Lung (tissue), 12 donors: Measurements from ENCODE around the gene GRID1. TPM values are rescaled to one million over a fixed set of nuclear protein-coding genes. Genes with fewer than 3 reads are reported as not detected.

Source experiments
- ATAC-seq: fragments of 200-7000 bp; cut with Tn5 transposase; one replicate; pipeline ENCODE4 v1.9.1; 2020; ENCODE audit warnings: moderate number of reproducible peaks; ENCODE audit not compliant: insufficient read depth, low FRiP score
- DNase-seq, 3 donors: peaks; one replicate each; pipeline ENCODE4 v3.0.0-alpha.2; 2013 to 2017
- H3K27ac ChIP-seq, 2 donors: one replicate each; pipeline ENCODE4 v1.5.1; 2013; ENCODE audit warnings: mild to moderate bottlenecking in 2 of 2, moderate library complexity in 2 of 2, control low read depth in 1 of 2, inconsistent platforms in 1 of 2, low read depth in 1 of 2, low read length in 1 of 2
- H3K27me3 ChIP-seq, 3 donors: one replicate each; pipeline ENCODE4 v1.5.1; 2013; ENCODE audit warnings: low read length in 2 of 3; ENCODE audit not compliant: control insufficient read depth in 3 of 3, insufficient read depth in 3 of 3
- H3K36me3 ChIP-seq, 4 donors: one replicate each; pipeline ENCODE4 v1.5.1; 2013; ENCODE audit warnings: low read length in 4 of 4, mild to moderate bottlenecking in 1 of 4, moderate library complexity in 1 of 4; ENCODE audit not compliant: control insufficient read depth in 4 of 4, insufficient read depth in 4 of 4
- H3K4me1 ChIP-seq, 5 donors: one replicate each; pipeline ENCODE4 v1.5.1; 2013; ENCODE audit warnings: low read length in 5 of 5, mild to moderate bottlenecking in 2 of 5, moderate library complexity in 1 of 5; ENCODE audit not compliant: control insufficient read depth in 5 of 5, insufficient read depth in 5 of 5
- H3K4me3 ChIP-seq: one replicate; pipeline ENCODE4 v1.5.1; 2013; ENCODE audit warnings: mild to moderate bottlenecking, control low read depth, moderate library complexity
- H3K9ac ChIP-seq, 2 donors: one replicate each; pipeline ENCODE4 v1.5.1; 2013; ENCODE audit warnings: low read length in 2 of 2, control low read depth in 1 of 2; ENCODE audit not compliant: insufficient read depth in 1 of 2
- H3K9me3 ChIP-seq, 4 donors: one replicate each; pipeline ENCODE4 v1.5.1; 2013; ENCODE audit warnings: low read length in 3 of 4, mild to moderate bottlenecking in 1 of 4, moderate library complexity in 1 of 4; ENCODE audit not compliant: control insufficient read depth in 4 of 4, insufficient read depth in 3 of 4
- CTCF ChIP-seq: IDR thresholded peaks from 2 replicates; pipeline ENCODE4 v1.5.1; 2012; ENCODE audit warnings: mild to moderate bottlenecking; ENCODE audit errors: control extremely low read depth, extremely low read depth
- WGBS, 2 donors: extraction: QIAGEN DNeasy Blood & Tissue Kit; methylation state at CpG; one replicate each; pipeline ENCODE4 v1.1.7; 2013; 5-methylcytosine and 5-hydroxymethylcytosine counted together
- polyA plus RNA-seq, 2 donors: library from polyadenylated mRNA; stranded (reverse); fragments of 200-250 nt; gene quantifications; one replicate each; pipeline ENCODE4 v1.2.1, GENCODE V29; 2013
- total RNA-seq, 2 donors: library from RNA; depleted of rRNA in 1 of 2; stranded (reverse); fragments of >200 nt in 1 of 2; gene quantifications; one replicate each; pipeline ENCODE4 v1.2.1, GENCODE V29; 2014 to 2021
- donor health status: control.
- donor health status: control.
- donor health status: Bipolar disorder and iron deficiency.
- donor health status: healthy.
- donor health status: DM: yes; HTN: yes; CAD: no.

GRID1 gene
- total and polyA plus RNA-seq, 4 donors: 1.1 to 3.6 (median 2.2) TPM

- Histone ChIP-seq H3K27ac (no peak overlapping the region), H3K4me1 (no peaks in the 10 kb centered on the region), H3K27me3 (no peaks in the 10 kb centered on the region), H3K36me3 (no peaks in the 10 kb centered on the region), H3K4me3 (no peak overlapping the region), H3K9me3 (no peaks in the 10 kb centered on the region), H3K9ac (no peak overlapping the region)
- no peak for DNase-seq
- 60 to 64% methylated on average over 8 of the region's 8 CpGs for WGBS, 2 donors
- no peak for TF ChIP-seq CTCF
- no peak for ATAC-seq
These were observed 34.7 kb downstream of the GRID1 start for GRCh38 chr10:86331861-86332260.

- Histone ChIP-seq H3K4me3 (no peak overlapping the region), H3K9me3 (no peaks in the 10 kb centered on the region), H3K27me3 (no peaks in the 10 kb centered on the region), H3K9ac (no peak overlapping the region), H3K36me3 (no peaks in the 10 kb centered on the region), H3K4me1 (no peaks in the 10 kb centered on the region), H3K27ac (no peak overlapping the region)
- DNase-seq: no peak
- no peak for TF ChIP-seq CTCF
- WGBS, 2 donors: 86 to 88% methylated on average over 10 of the region's 10 CpGs
- no peak for ATAC-seq
These were observed 35.5 kb downstream of the GRID1 start for GRCh38 chr10:86330778-86331763.

- H3K27ac ChIP-seq: no peak overlapping the region
- H3K4me3 ChIP-seq: no peak overlapping the region
- no peak for TF ChIP-seq CTCF
- DNase-seq (no peak), ATAC-seq (no peak)
- H3K27me3 ChIP-seq: no peaks in the 10 kb centered on the region
- H3K4me1 ChIP-seq: no peaks in the 10 kb centered on the region
- WGBS, 2 donors: 81 to 84% methylated on average over 16 of the region's 16 CpGs
- H3K9ac ChIP-seq: no peak overlapping the region
- no peaks in the 10 kb centered on the region for H3K36me3 ChIP-seq
- H3K9me3 ChIP-seq: no peaks in the 10 kb centered on the region
These were observed 36.5 kb downstream of the GRID1 start for GRCh38 chr10:86329896-86330680.
